K562 (cell line): ENCODE results near the gene THSD8. TPM values are rescaled to one million over a fixed set of nuclear protein-coding genes. Genes with fewer than 3 reads are reported as not detected.

Experiments
- ATAC-seq: fragments of 200-7000 bp; cut with Tn5 transposase; 3 replicates; pipeline ENCODE4 v1.9.1; 2020; ENCODE audit warnings: moderate library complexity
- BruUV-seq: library from RNA; stranded (reverse); fragments of 400-500 nt; replicated peaks from 2 replicates; lab custom pipeline; 2021; lab: Mats Ljungman, UMichigan
- CTCF ChIA-PET: fragments of 300-600 bp; formaldehyde crosslinking; extraction: SDS; loops from one replicate; lab custom pipeline; 2021; ENCODE audit warnings: low intra/inter-chr PET ratio; lab: Yijun Ruan, JAX
- POLR2A ChIA-PET: fragments of 300-600, 350-650 bp; sonication (Branson Sonifier 250); formaldehyde crosslinking; extraction: SDS; loops from one replicate; lab custom pipeline; 2021; ENCODE audit warnings: antibody characterized with exemption, inconsistent platforms; lab: Yijun Ruan, JAX
- DNase-seq, 4 experiments: peaks; one replicate each; pipeline versions ENCODE4 v3.0.0 to v3.0.0-alpha.2; 2011 to 2018; ENCODE audit warnings: low spot score in 3 of 4, mixed read lengths in 3 of 4; ENCODE audit errors: extremely low read depth in 1 of 4
- FAIRE-seq: peaks from 2 replicates; lab custom pipeline; 2011; peaks lifted over from hg19 to GRCh38; lab: Jason Lieb, UNC
- H2AFZ ChIP-seq: 2 replicates; pipeline ENCODE4 v1.6.0; 2011; ENCODE audit warnings: low read depth, low read length, control low read depth, inconsistent platforms
- H3K27ac ChIP-seq: fragments of 200-600 bp; 3 replicates; pipeline ENCODE4 v1.8.0; 2011; ENCODE audit warnings: low read depth, mild to moderate bottlenecking, control low read depth, inconsistent platforms, low read length, moderate library complexity, mixed read lengths; ENCODE audit errors: extremely low read depth
- H3K27me3 ChIP-seq, 2 experiments: fragments of 300-600 bp in 1 of 2; 2 replicates in 1 of 2; 3 replicates in 1 of 2; pipeline versions ENCODE4 v1.6.0 to v1.8.0; 2011; ENCODE audit warnings: inconsistent platforms in 2 of 2, low read length in 2 of 2, mild to moderate bottlenecking in 1 of 2, mixed read lengths in 1 of 2, moderate library complexity in 1 of 2; ENCODE audit not compliant: control insufficient read depth in 2 of 2, insufficient read depth in 2 of 2
- H3K36me3 ChIP-seq: fragments of 300-600 bp; 3 replicates; pipeline ENCODE4 v1.8.0; 2011; ENCODE audit warnings: mild to moderate bottlenecking, low read length, inconsistent platforms; ENCODE audit not compliant: control insufficient read depth, insufficient read depth
- H3K4me1 ChIP-seq, 2 experiments: fragments of 200-600 bp in 1 of 2; replicated peaks in 1 of 2; 2 replicates in 1 of 2; 3 replicates in 1 of 2; pipeline versions ENCODE4 v1.5.1 to v1.8.0; 2011; ENCODE audit warnings: inconsistent platforms in 2 of 2, low read length in 2 of 2, mild to moderate bottlenecking in 1 of 2, mixed read lengths in 1 of 2, moderate library complexity in 1 of 2; ENCODE audit not compliant: control insufficient read depth in 2 of 2, insufficient read depth in 2 of 2
- H3K4me2 ChIP-seq: 2 replicates; pipeline ENCODE4 v1.6.1; 2011; ENCODE audit warnings: low read length, control low read depth, inconsistent platforms, mixed read lengths; ENCODE audit not compliant: insufficient read depth
- H3K4me3 ChIP-seq: fragments of 200-600 bp; sonication (generic), shearing (Covaris generic); 2 replicates; pipeline ENCODE4 v1.5.1; 2016; ENCODE audit warnings: control low read depth, inconsistent platforms
- H3K79me2 ChIP-seq: fragments of 200-600 bp; 3 replicates; pipeline ENCODE4 v1.8.0; 2011; ENCODE audit warnings: low read length, inconsistent platforms; ENCODE audit not compliant: control insufficient read depth, insufficient read depth
- H3K9ac ChIP-seq, 2 experiments: 2 replicates each; pipeline versions ENCODE4 v1.6.0 to v1.6.1; 2011; ENCODE audit warnings: low read depth in 2 of 2, low read length in 2 of 2, control low read depth in 1 of 2, inconsistent platforms in 1 of 2, mild to moderate bottlenecking in 1 of 2, mixed read lengths in 1 of 2; ENCODE audit not compliant: insufficient read depth in 1 of 2
- H3K9me1 ChIP-seq: one replicate; pipeline ENCODE4 v1.6.0; 2011; ENCODE audit warnings: inconsistent platforms, mild to moderate bottlenecking, low read length, moderate library complexity; ENCODE audit not compliant: control insufficient read depth, insufficient read depth
- H3K9me3 ChIP-seq: replicated peaks from 2 replicates; pipeline ENCODE4 v1.5.1; 2011; ENCODE audit warnings: low read depth, low read length, inconsistent platforms; ENCODE audit not compliant: control insufficient read depth, insufficient read depth
- H4K20me1 ChIP-seq: replicated peaks from 2 replicates; pipeline ENCODE4 v1.6.1; 2011; ENCODE audit warnings: low read length, inconsistent platforms, mixed read lengths; ENCODE audit not compliant: control insufficient read depth, insufficient read depth
- ARHGAP35 ChIP-seq: fragments of 450-650 bp; IDR thresholded peaks from 2 replicates; pipeline ENCODE4 v1.6.1; 2018; ENCODE audit not compliant: partially characterized antibody
- BRD9 ChIP-seq: fragments of 450-650 bp; IDR thresholded peaks from 2 replicates; pipeline ENCODE4 v1.6.1; 2018; ENCODE audit warnings: low read depth; ENCODE audit not compliant: partially characterized antibody
- CHD1 ChIP-seq: fragments of 200-600 bp; sonication (generic); IDR thresholded peaks from one replicate; pipeline ENCODE4 v1.6.1; 2012; ENCODE audit warnings: mild to moderate bottlenecking, moderate library complexity, low read length, inconsistent platforms
- CREB5 ChIP-seq: fragments of 250-450 bp; sonication (Bioruptor Pico); IDR thresholded peaks from 2 replicates; pipeline ENCODE4 v1.5.0; 2020; ENCODE audit warnings: mild to moderate bottlenecking
- FOXO4 ChIP-seq: fragments of 450-650 bp; formaldehyde crosslinking; IDR thresholded peaks from 2 replicates; pipeline ENCODE4 v1.4.0; 2020; ENCODE audit warnings: mild to moderate bottlenecking, moderate library complexity
- HCFC1 ChIP-seq: IDR thresholded peaks from 2 replicates; pipeline ENCODE4 v1.6.1; 2012; ENCODE audit warnings: low read depth, low read length, improper control_type of control experiment
- KAT7 ChIP-seq: sonication (generic); formaldehyde crosslinking; IDR thresholded peaks from 2 replicates; pipeline ENCODE4 v1.8.0; 2022; ENCODE audit warnings: missing genetic modification reagents, mild to moderate bottlenecking, borderline replicate concordance
- NFATC3 ChIP-seq: fragments of 450-650 bp; IDR thresholded peaks from 2 replicates; pipeline ENCODE4 v1.6.1; 2017; ENCODE audit warnings: mild to moderate bottlenecking
- NR2C1 ChIP-seq, 2 experiments: fragments of 450-650 bp; IDR thresholded peaks; 2 replicates each; pipeline ENCODE4 v1.6.1; 2017; ENCODE audit warnings: mild to moderate bottlenecking in 2 of 2, antibody characterized with exemption in 1 of 2, inconsistent platforms in 1 of 2, missing compliant biosample characterization in 1 of 2, missing genetic modification characterization in 1 of 2
- PREB ChIP-seq: sonication (generic); formaldehyde crosslinking; IDR thresholded peaks from 2 replicates; pipeline ENCODE4 v1.8.1; 2023; ENCODE audit warnings: mild to moderate bottlenecking, missing genetic modification reagents
- RB1 ChIP-seq: fragments of 450-650 bp; IDR thresholded peaks from 2 replicates; pipeline ENCODE4 v1.6.1; 2017; ENCODE audit warnings: low read depth, mild to moderate bottlenecking
- SAFB2 ChIP-seq: fragments of 200-400 bp; formaldehyde crosslinking; IDR thresholded peaks from 2 replicates; pipeline ENCODE4 v1.6.1; 2018; ENCODE audit warnings: borderline replicate concordance, low read length, low read depth, moderate library complexity; ENCODE audit not compliant: severe bottlenecking
- THAP7 ChIP-seq: fragments of 250-450 bp; sonication (Bioruptor Pico); IDR thresholded peaks from 2 replicates; pipeline ENCODE4 v1.5.0; 2021
- U2AF1 ChIP-seq: fragments of 200-400 bp; formaldehyde crosslinking; optimal IDR thresholded peaks from 2 replicates; pipeline ENCODE3; 2017; ENCODE audit warnings: mild to moderate bottlenecking, low read depth, low read length, moderate library complexity
- ZFPM2 ChIP-seq: fragments of 250-450 bp; sonication (Bioruptor Pico); IDR thresholded peaks from 2 replicates; pipeline ENCODE4 v1.5.1; 2022; ENCODE audit warnings: mild to moderate bottlenecking
- ZNF24 ChIP-seq: fragments of 450-650 bp; IDR thresholded peaks from 2 replicates; pipeline ENCODE4 v1.6.1; 2016
- WGBS: fragments of 100-300 bp; shearing (Covaris generic); methylation state at CpG from one replicate; pipeline ENCODE4 v1.1.6; 2016; ENCODE audit warnings: low coverage, mixed read lengths; ENCODE audit not compliant: insufficient coverage; ENCODE audit errors: missing lambda C conversion rate; 5-methylcytosine and 5-hydroxymethylcytosine counted together
- in situ Hi-C: fragments of 300-500 bp; cut with MboI; formaldehyde crosslinking; loops from 4 replicates; pipeline ENCODE4 v1.15.0; 2018; ENCODE audit warnings: inconsistent platforms, mixed read lengths
- intact Hi-C: fragments of 100-400 bp; cut with micrococcal nuclease; formaldehyde crosslinking; loops from 2 replicates; pipeline ENCODE4 v1.14.2; 2022
- polyA plus RNA-seq, 8 experiments: library from polyadenylated mRNA; depleted of rRNA in 4 of 8; stranded (reverse) in 5 of 8; unstranded in 3 of 8; fragments of >200 nt; fragmentation: Nextera tagmentation in 2 of 8; fragmentation: Illumina TruSeq in 1 of 8; extraction: Ambion mirVana in 2 of 8; extraction: Trizol in 1 of 8; gene quantifications; 2 replicates each; pipeline versions ENCODE4 v1.2.1 to v1.2.3, GENCODE V29; 2011 to 2014; ENCODE audit warnings: inconsistent platforms in 1 of 8, missing spikeins in 1 of 8
- total RNA-seq, 7 experiments: library from RNA; depleted of rRNA in 6 of 7; stranded (reverse); fragments of >200 nt in 6 of 7; fragmentation: Illumina TruSeq in 2 of 7; extraction: Trizol in 2 of 7; gene quantifications; 2 replicates each; pipeline versions ENCODE4 v1.2.1 to v1.2.3, GENCODE V29; 2011 to 2021; ENCODE audit warnings: low replicate concordance in 1 of 7

Gene THSD8
- total and polyA plus RNA-seq, 9 of the 15 experiments (the other 6 are each of a cell fraction or from before 2014, with no cell fraction given), result 8.4 to 42.4 (median 19.9) TPM; not detected in 2

GRCh38 chr19:12764698-12765097 lies 37.2 kb upstream of the THSD8 start:
- Histone ChIP-seq H3K4me1 (peaks cover under 1 to 32% of the 10 kb centered on the region in 2 experiments; a peak in 3 of 5 replicates), H3K27me3 (no peaks in the 10 kb centered on the region), H3K79me2 (no peaks in the 10 kb centered on the region), H3K9me1 (no peaks in the 10 kb centered on the region)
- whole genome bisulfite sequencing, result 94% methylated on average over 16 of the region's 16 CpGs
- TF ChIP-seq ZFPM2 (CRISPR knock-in tag) (no peak), SAFB2 (no peak), CHD1 (no peak), ARHGAP35 (no peak), NFATC3 (no peak), THAP7 (CRISPR knock-in tag) (no peak), HCFC1 (no peak), RB1 (no peak), BRD9 (no peak), KAT7 (CRISPR knock-in tag) (no peak), ZNF24 (no peak), FOXO4 (CRISPR knock-in tag) (no peak), NR2C1 (IDR thresholded peaks at IDR 0.05) (no peak), NR2C1 (tag; IDR thresholded peaks at IDR 0.05) (no peak), PREB (CRISPR knock-in tag) (no peak), U2AF1 (no peak), CREB5 (CRISPR knock-in tag) (no peak)
- TF ChIP-seq, all 486 proteins: peak for 0
- Histone ChIP-seq H3K4me2 (no peak overlapping the region), H4K20me1 (no peaks in the 10 kb centered on the region), H3K27ac (no peak overlapping the region), H3K36me3 (peaks cover 6% of the 10 kb centered on the region; the same call in 1 of the 3 replicates), H2AFZ (no peak overlapping the region), H3K9me3 (no peaks in the 10 kb centered on the region), H3K4me3 (no peak overlapping the region), H3K9ac (0 out of 4 replicates have a peak overlapping the region, but pooled peaks of 1 of the 2 experiments have one; percentile 68)
- ChIA-PET CTCF (no interaction called here), POLR2A (interaction anchor here (3.9 kb wide), 1 partner anchor 28 kb away, joined by 27 read pairs; the partner anchor contains the start of gene JUNB)
- no peak for ATAC-seq
- no peak for DNase-seq
- in situ Hi-C loops, result loop anchor here (5.0 kb wide), 1 partner anchor 83 kb away; no protein-coding TSS in a partner anchor
- intact Hi-C loops, result no loop called here
- FAIRE-seq, result no peak
- no TSS peak for BruUV-seq
